ENCODE results near the gene MACO1.

The MACO1 gene

DNA sequence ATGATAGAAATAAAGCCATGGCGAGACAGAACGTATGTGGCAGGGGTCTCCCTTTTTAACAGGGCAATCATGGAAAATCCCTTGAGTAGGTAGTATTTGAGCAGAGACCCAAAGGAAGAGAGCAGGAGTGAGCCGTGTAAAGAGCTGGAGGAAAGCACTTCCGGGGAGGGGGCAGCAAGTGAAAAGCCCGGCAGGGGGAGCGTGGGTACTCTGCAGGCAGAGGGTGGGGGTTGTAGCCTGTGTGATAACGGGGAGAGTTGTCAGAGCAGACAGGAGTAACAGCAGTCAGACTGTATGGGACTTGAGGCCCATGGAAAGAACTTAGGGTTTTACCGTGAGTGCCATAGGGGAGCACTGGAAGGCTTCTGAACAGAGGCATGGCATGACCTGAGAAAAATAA is 61.6 kb downstream of the MACO1 start:
- no peak for DNase-seq

DNA sequence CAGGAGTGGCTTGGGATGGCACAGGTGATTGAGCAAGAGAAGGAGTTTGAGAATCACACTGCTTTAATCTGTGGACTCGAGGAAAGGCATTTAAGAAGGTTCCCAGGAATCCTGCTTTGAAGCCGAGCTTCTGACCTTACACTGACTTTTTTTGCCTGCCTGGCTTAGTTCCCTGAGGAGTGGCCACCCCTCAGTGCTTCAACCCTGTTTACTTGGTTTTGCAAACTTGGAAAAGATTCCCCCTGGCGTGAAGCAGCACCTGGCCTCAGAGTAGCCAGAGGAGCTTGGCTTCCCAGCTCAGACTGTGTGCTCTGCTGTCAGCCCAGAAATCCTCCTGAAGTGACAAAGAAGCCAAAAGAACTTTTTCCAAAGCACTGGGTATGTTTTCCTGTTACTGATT is 64.3 kb downstream of the MACO1 start:
- DNase-seq, result no peak

- DNase-seq, result no peak
Observed at GRCh38 chr1:25500694-25501093, 70.0 kb downstream of the MACO1 start.

DNA sequence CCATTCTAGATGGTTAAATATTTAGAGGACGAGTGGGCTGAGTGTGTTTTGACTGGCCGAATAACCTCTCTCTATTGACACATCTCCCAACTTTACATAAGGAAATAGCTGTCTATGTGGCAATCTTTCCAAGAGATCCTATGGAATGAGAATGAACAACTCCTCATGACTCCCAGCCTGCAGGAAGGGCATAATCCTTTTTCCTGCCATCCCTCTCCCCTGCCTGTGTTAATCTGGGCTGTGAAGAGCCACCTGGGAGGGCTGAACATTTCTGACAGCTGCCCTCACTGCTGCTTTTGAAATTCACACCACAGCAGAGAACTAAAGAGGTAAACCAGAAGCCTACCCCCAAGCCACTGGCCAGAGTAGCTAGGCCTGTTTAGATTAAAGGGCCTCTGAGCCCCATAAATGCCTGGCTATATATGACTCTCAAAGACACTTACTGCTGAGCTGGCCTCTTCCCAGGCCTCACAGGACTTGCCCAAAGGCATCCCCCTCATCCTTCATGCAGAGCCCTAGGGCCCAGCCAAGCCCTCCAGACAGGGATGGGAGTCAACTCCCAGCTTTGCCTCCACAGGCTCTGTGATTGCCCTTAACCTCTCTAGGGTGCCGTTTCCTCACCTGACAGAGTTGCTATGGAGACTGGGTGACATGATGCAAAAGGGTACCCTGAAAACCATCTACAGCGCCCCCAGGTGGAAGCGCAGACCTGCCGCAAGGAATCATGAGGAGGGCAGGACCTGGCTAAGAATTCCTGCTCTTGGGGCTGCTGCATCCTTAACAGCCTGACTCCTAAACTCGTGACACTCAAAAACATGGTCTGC is 70.8 kb downstream of the MACO1 start:
- DNase-seq, result no peak

DNA sequence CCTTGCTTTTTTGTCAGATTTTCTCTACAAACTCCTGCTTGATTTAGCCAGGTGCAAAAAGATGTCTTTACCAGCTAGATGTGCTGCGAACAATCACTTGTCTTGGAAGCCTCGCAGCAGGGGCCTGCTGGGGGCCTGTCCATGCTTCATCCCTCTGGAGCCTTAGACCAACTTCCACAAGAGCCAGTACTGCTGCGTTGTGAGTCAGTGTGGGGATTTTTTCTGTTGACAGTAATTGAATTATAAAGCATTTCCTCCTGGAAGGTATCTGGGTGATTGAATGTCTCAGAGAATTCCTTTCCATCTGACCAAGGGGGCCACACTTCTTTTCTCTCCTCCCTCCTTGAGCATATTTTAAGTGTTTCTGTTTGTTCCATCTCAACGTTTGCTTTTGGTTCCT is 72.3 kb downstream of the MACO1 start:
- no peak for DNase-seq

- peak; percentile 77 for DNase-seq
Observed at GRCh38 chr1:25503551-25504426, 73.1 kb downstream of the MACO1 start.

- DNase-seq, result no peak
Observed at GRCh38 chr1:25504706-25505595, 74.3 kb downstream of the MACO1 start.

DNA sequence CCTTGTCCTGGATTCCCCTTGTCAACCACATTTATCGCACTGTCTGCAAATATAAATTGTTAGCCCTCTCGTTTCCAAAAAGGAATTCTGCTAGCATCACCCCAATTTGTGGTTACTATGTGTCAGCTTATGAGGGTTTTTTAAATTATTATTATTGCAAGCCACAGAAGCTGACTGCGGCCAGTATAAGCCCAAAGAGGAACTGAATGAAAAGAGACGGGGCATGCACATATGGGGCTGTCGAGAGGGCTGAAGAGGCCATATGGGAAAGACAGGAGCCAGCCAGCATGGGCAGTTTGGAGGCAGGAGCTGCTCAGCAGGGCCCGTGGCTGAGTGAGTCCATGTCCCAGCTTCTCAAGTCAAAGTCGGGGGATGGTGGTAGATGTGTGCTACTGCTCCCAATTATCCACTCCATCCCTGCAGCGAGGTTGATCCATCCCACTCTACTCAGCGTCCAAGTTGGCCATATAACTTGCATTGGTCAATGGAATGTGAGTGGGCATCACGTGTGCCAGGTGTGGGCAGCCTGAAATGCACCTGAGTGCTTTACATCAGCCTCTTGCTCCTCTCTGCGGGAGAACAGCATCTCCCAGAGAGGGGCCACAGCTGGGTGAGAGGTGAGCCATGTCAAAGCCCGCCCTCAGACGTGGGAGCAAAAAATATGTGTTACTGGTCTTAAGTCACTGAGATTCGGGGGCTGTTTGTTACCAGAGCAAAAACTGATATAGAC is 75.1 kb downstream of the MACO1 start:
- DNase-seq, result no peak

- peak; percentile 51 for DNase-seq
Observed at GRCh38 chr1:25506566-25507463, 76.1 kb downstream of the MACO1 start.

DNA sequence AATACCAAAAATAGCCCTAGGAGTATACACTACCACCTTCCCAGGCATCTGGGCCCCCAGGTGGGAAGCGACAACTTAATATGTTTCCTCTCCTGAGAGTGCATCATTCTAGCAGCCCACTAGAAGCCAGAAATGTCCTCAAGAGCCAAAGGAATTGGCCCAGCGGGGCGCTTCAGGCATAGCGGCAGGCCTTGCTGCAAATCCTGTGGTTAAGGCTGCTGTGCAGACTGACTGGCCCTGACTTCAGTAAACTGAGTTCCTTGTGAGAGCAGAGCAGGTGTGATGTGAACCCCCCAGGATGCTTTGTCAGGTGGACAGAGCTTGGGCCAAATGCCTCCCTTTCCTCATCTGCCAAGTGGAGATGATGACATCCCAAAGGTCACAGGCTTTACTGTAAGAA is 83.0 kb downstream of the MACO1 start:
- no peak for DNase-seq

- DNase-seq, result no peak
Observed at GRCh38 chr1:25515033-25515432, 84.3 kb downstream of the MACO1 start.

- no peak for DNase-seq
Observed at GRCh38 chr1:25516686-25517085, 86.0 kb downstream of the MACO1 start.

DNA sequence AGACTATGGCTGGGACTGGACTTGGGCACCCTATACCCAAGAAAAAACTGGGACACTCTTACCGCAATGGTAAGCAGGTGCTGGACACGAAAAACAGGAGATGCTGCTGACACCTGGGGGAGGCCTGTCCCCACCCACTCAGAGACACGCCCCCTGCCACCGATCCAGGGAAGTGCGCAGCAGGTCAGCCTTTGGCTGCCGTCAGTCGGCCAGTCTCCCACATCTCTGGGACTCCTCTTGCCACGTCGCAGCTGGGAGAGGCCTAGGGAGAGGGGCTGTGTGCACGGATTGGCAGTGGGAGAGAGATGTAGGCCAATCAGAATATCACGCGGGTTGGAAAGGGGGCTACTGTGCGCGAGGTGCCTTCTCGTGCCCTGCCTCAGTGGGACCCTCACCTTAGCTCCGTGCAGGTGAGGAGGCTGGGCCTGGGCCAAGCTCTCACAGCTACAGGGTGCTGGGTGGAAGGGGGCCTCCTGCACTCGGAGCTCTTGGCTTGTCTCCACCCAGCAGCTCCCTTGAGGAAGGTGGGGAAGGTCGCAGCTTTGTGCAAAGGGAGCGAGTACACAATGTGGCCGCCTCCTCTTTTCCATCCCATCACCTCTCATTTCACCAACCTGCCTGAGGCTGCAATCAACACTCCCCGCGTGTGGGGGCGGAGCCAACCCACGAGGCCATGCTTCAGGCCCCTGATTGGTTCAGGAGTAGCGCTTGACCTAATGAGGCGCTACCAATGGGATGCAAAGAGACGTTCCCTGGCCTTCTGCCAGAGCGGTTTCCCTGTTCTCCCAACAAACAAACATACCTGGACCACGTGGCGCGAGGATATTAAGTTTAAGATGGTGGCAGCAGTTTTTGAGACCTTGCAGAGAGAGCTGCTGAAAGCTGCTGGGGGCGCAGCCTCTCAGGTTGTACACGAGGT is 87.0 kb downstream of the MACO1 start:
- no peak for DNase-seq

DNA sequence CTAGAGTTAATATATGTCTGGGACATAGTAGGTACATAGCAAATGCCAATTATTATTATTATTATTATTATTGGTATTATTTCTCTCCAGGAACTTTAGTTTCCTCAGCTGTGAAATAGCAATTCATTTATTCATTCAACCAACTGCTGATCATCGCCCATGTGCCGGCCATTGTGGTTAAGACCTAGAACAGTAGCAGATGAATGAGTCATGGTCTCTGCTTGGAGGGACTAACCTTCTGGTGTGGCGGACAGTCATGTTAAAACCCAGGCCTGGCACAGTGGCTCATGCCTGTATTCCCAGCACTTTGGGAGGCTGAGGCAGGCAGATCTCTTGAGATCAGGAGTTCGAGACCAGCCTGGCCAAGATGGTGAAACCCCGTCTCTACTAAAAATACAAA is 88.9 kb downstream of the MACO1 start:
- no peak for DNase-seq

DNA sequence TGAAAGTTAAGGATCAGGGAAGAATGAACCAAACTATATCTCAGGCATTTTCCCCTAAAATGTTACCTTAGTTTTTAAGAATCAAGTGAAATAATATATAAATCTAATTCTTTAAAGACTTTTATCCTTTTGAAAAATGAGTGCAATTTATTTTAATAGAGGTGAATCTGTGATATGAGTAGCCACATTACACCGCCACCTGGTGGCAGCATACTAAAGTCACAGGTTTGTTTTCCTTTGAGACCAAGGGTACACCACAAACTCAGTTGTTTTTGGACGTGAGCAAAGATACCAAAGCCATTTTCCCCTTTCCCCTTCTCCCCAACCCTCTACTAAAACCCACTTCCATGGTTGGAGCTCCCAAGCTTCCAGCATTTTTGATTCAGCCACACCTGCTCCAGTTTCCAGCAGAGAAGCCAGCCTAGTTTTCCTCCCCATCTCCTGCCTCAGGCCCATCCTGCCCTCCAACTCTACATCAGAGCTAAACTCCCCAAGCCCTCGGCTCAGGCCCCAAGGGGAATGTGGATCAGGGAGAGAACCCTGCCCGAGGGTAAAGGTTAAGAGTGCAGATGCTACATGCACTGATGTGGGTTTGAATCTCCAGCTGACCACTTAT is 89.9 kb downstream of the MACO1 start:
- DNase-seq, result peak; percentile 71

DNA sequence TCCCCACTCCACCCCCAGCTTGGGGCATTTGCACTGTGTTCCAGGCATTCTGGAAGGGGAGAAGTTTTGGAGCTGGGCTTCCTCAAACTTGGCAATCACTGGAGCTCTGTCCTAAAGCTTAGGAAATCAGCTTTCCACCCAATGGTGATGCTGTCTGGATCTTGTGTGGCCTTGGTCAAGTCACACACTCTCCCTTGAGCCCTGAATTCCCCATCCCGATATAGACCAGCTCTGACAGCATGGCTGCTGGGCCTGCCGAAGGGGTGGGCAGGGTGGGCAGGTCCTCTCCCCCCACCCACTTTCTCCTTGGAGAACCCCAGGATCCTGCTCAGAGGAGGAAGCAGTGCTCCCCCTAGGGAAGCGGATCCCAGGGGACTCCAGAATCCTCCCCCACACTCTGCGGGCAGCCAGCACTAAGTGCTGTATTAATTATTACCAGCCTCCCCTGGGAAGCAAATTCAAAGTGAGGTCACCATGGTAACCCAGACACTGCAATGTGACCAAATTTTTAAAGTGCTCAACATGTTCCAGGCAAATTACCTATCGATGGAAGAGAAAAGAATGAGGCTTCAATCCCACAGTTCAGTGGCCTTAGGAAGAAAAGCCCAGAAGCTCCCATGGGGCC is 91.4 kb downstream of the MACO1 start:
- DNase-seq, result no peak

GRCh38 chr1:25523542-25523941 is 92.8 kb downstream of the MACO1 start:
- no peak for DNase-seq

DNA sequence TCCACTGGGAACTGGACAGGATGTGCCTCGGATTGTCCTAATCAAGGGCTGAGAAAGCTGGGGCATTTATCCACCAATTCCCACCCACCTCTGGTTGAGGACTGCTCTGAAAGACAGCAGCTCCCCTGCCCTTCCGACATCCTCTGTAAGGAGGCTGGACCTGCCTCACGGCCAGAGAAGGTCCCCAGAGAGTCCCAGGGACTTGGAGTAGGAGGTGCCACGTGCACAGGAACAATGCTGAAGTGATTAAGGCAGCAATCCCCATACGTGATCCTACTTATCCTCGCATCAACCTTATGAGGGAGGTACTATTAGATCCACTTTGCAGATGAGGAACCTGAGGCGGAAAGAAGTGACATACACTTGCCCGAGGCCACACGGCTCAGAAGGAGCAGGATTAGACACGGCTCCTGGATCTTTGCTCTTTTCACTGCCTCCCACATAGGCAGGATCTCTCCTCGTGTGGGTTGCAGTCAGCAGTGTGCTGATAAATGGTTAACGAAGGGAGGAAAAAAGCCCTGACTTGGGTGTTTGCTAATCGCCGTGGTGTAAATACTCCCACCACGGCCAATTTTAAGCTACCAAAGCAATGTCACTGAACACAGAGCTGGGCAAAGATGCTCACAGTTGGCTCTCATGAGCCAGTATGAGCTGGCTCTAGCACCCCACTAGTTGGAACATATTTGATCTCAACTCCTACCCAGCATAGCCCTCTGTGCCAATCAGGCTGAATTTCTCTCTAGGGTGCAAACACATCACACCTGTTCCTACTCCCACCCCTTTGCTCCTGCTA is 94.1 kb downstream of the MACO1 start:
- DNase-seq, result no peak

DNA sequence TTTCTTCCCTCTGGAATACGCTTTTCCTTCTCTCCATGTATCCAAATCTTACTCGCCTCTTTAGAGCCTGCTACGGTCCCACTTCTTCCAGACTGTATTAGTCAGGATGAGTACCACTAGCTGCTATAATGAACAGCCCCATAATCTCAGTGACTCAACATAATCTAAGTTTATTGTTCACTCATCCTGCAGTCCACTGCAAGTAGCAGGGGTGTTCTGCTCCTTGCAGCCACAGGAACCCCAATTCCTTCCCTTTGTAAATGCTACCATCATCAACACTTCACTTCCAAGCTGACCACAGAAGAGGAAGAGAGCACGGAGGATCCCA is 94.6 kb downstream of the MACO1 start:
- no peak for DNase-seq

Measured in activated T-cell treated with anti-CD3 and anti-CD28 coated beads, Interleukin-2, amount 50 U/mL, for 1 hour (primary cell).